ENCODE data around the gene CTIF.

The CTIF gene

GRCh38 chr18:48900469-48900868 lies 361.6 kb downstream of the CTIF start:
- H3K27me3 ChIP-seq (ENCODE audit: control insufficient read depth in 1 of 2, insufficient read depth in 1 of 2, low read length in 2 of 2): no peaks in the 10 kb centered on the region
- no peak overlapping the region for H3K18ac ChIP-seq (ENCODE audit: low read depth in 1 of 2, low read length in 2 of 2)
- no peak overlapping the region for H4K8ac ChIP-seq (ENCODE audit: low read length)
- H4K91ac ChIP-seq (ENCODE audit: low read length): no peak overlapping the region
- H3K4ac ChIP-seq (ENCODE audit: low read depth in 1 of 2, low read length in 2 of 2): no peak overlapping the region
- no peak overlapping the region for H2BK120ac ChIP-seq (ENCODE audit: low read depth, low read length)
- H3K4me1 ChIP-seq (ENCODE audit: control insufficient read depth, insufficient read depth, low read depth, low read length): peaks cover 28% of the 10 kb centered on the region
- H3K4me2 ChIP-seq (ENCODE audit: low read length, poor library complexity, severe bottlenecking): no peak overlapping the region
- peaks cover 14% of the 10 kb centered on the region for H3K9me3 ChIP-seq (ENCODE audit: control insufficient read depth, low read length)
- no peaks in the 10 kb centered on the region for H3K36me3 ChIP-seq (ENCODE audit: control insufficient read depth in 1 of 2, insufficient read depth in 2 of 2, low read depth in 1 of 2, low read length in 2 of 2)
- H3K14ac ChIP-seq (ENCODE audit: low read length in 2 of 2): no peak overlapping the region
- no peaks in the 10 kb centered on the region for H3K79me1 ChIP-seq (replicated peaks; ENCODE audit: low read length, poor library complexity, severe bottlenecking)
- H3K27ac ChIP-seq (ENCODE audit: low read length, poor library complexity, severe bottlenecking): no peak overlapping the region
- no peak overlapping the region for H2AK5ac ChIP-seq (ENCODE audit: low read length, severe bottlenecking)
- H3K23ac ChIP-seq (ENCODE audit: low read length in 2 of 2): no peak overlapping the region
- H2AFZ ChIP-seq (ENCODE audit: low read depth, low read length): no peak overlapping the region
- H3K4me3 ChIP-seq (ENCODE audit: insufficient read depth in 1 of 2, low read depth in 1 of 2, low read length in 2 of 2): no peak overlapping the region
- 100% methylated on average over 1 of the region's 1 CpG for WGBS
- no peak for DNase-seq
- H3K9ac ChIP-seq (ENCODE audit: low read length): no peak overlapping the region
- no peak overlapping the region for H2BK5ac ChIP-seq (ENCODE audit: low read depth, low read length, poor library complexity, severe bottlenecking)
- H2BK15ac ChIP-seq (ENCODE audit: low read depth, poor library complexity, severe bottlenecking): no peak overlapping the region
- no peak overlapping the region for H2BK12ac ChIP-seq (ENCODE audit: low read length in 2 of 2)

GRCh38 chr18:48901145-48902022 lies 362.6 kb downstream of the CTIF start:
- Histone ChIP-seq H4K91ac (ENCODE audit: low read length) (peak overlapping the region; percentile 1), H3K4me2 (ENCODE audit: low read length, poor library complexity, severe bottlenecking) (no peak overlapping the region), H4K8ac (ENCODE audit: low read length) (peak overlapping the region; percentile 4), H3K9me3 (ENCODE audit: control insufficient read depth, low read length) (peaks cover 16% of the 10 kb centered on the region), H3K18ac (ENCODE audit: low read depth in 1 of 2, low read length in 2 of 2) (peak overlapping the region in 1 of 2 experiments; percentile 80), H3K9ac (ENCODE audit: low read length) (peak overlapping the region; percentile 82), H3K27me3 (ENCODE audit: control insufficient read depth in 1 of 2, insufficient read depth in 1 of 2, low read length in 2 of 2) (no peaks in the 10 kb centered on the region), H2BK120ac (ENCODE audit: low read depth, low read length) (no peak overlapping the region), H2AK5ac (ENCODE audit: low read length, severe bottlenecking) (peak overlapping the region; percentile 84), H2BK15ac (ENCODE audit: low read depth, poor library complexity, severe bottlenecking) (peak overlapping the region; percentile 39), H2BK12ac (ENCODE audit: low read length in 2 of 2) (peak overlapping the region; percentile 23 to 93), H3K27ac (ENCODE audit: low read length, poor library complexity, severe bottlenecking) (peak overlapping the region; percentile 75), H3K79me1 (replicated peaks; ENCODE audit: low read length, poor library complexity, severe bottlenecking) (no peaks in the 10 kb centered on the region), H3K36me3 (ENCODE audit: control insufficient read depth in 1 of 2, insufficient read depth in 2 of 2, low read depth in 1 of 2, low read length in 2 of 2) (no peaks in the 10 kb centered on the region), H3K4ac (ENCODE audit: low read depth in 1 of 2, low read length in 2 of 2) (peak overlapping the region; percentile 0 to 70), H3K4me1 (ENCODE audit: control insufficient read depth, insufficient read depth, low read depth, low read length) (peaks cover 27% of the 10 kb centered on the region), H2BK5ac (ENCODE audit: low read depth, low read length, poor library complexity, severe bottlenecking) (peak overlapping the region; percentile 91), H3K14ac (ENCODE audit: low read length in 2 of 2) (no peak overlapping the region), H3K4me3 (ENCODE audit: insufficient read depth in 1 of 2, low read depth in 1 of 2, low read length in 2 of 2) (no peak overlapping the region), H3K23ac (ENCODE audit: low read length in 2 of 2) (no peak overlapping the region), H2AFZ (ENCODE audit: low read depth, low read length) (no peak overlapping the region)
- no peak for DNase-seq
- 74% methylated on average over 4 of the region's 4 CpGs for WGBS

GRCh38 chr18:48902023-48902855 lies 363.4 kb downstream of the CTIF start:
- no peaks in the 10 kb centered on the region for H3K79me1 ChIP-seq (replicated peaks; ENCODE audit: low read length, poor library complexity, severe bottlenecking)
- peak overlapping the region in 1 of 2 experiments; percentile 98 for H3K14ac ChIP-seq (ENCODE audit: low read length in 2 of 2)
- no peak overlapping the region for H3K4me2 ChIP-seq (ENCODE audit: low read length, poor library complexity, severe bottlenecking)
- H3K9me3 ChIP-seq (ENCODE audit: control insufficient read depth, low read length): peaks cover 16% of the 10 kb centered on the region
- peak overlapping the region; percentile 0 to 100 for H2BK12ac ChIP-seq (ENCODE audit: low read length in 2 of 2)
- peak overlapping the region; percentile 66 for H4K91ac ChIP-seq (ENCODE audit: low read length)
- peak; percentile 84 for DNase-seq
- peak overlapping the region; percentile 24 for H2AFZ ChIP-seq (ENCODE audit: low read depth, low read length)
- H3K27ac ChIP-seq (ENCODE audit: low read length, poor library complexity, severe bottlenecking): peak overlapping the region; percentile 93
- H3K27me3 ChIP-seq (ENCODE audit: control insufficient read depth in 1 of 2, insufficient read depth in 1 of 2, low read length in 2 of 2): no peaks in the 10 kb centered on the region
- H3K18ac ChIP-seq (ENCODE audit: low read depth in 1 of 2, low read length in 2 of 2): peak overlapping the region; percentile 12 to 95
- H2BK120ac ChIP-seq (ENCODE audit: low read depth, low read length): no peak overlapping the region
- H2AK5ac ChIP-seq (ENCODE audit: low read length, severe bottlenecking): peak overlapping the region; percentile 25
- peak overlapping the region; percentile 82 for H3K9ac ChIP-seq (ENCODE audit: low read length)
- no peak overlapping the region for H3K4me3 ChIP-seq (ENCODE audit: insufficient read depth in 1 of 2, low read depth in 1 of 2, low read length in 2 of 2)
- peaks cover 23% of the 10 kb centered on the region for H3K4me1 ChIP-seq (ENCODE audit: control insufficient read depth, insufficient read depth, low read depth, low read length)
- H2BK5ac ChIP-seq (ENCODE audit: low read depth, low read length, poor library complexity, severe bottlenecking): peak overlapping the region; percentile 94
- peak overlapping the region in 1 of 2 experiments; percentile 86 for H3K23ac ChIP-seq (ENCODE audit: low read length in 2 of 2)
- 72% methylated on average over 27 of the region's 27 CpGs for WGBS
- peak overlapping the region; percentile 80 for H4K8ac ChIP-seq (ENCODE audit: low read length)
- peak overlapping the region in 1 of 2 experiments; percentile 84 for H3K4ac ChIP-seq (ENCODE audit: low read depth in 1 of 2, low read length in 2 of 2)
- no peaks in the 10 kb centered on the region for H3K36me3 ChIP-seq (ENCODE audit: control insufficient read depth in 1 of 2, insufficient read depth in 2 of 2, low read depth in 1 of 2, low read length in 2 of 2)
- H2BK15ac ChIP-seq (ENCODE audit: low read depth, poor library complexity, severe bottlenecking): no peak overlapping the region

Measured in mesenchymal stem cell (in vitro differentiated cells and primary cell).